ENCODE data around the gene MIA2. TPM values are rescaled to one million over a fixed set of nuclear protein-coding genes. Genes with fewer than 3 reads are reported as not detected.

MIA2 gene
- total RNA-seq, 1 donor from 2014 or later, result 25.3 TPM

- DNase-seq (ENCODE audit: extremely low spot score in 2 of 2), result no peak
- Histone ChIP-seq H3K4me1 (no peaks in the 10 kb centered on the region), H3K27ac (no peak overlapping the region), H3K36me3 (no peaks in the 10 kb centered on the region), H3K27me3 (no peaks in the 10 kb centered on the region), H3K9me3 (no peaks in the 10 kb centered on the region), H3K4me3 (no peak overlapping the region)
- intact Hi-C loops (cut with DNase I), result no loop called here
- TF ChIP-seq POLR2AphosphoS5 (IDR thresholded peaks at IDR 0.05; ENCODE audit: insufficient read depth in 1 of 2, low read depth in 1 of 2) (no peak), POLR2A (IDR thresholded peaks at IDR 0.05) (no peak), CTCF (IDR thresholded peaks at IDR 0.05) (no peak)
Measured at GRCh38 chr14:39384177-39384576, 150.5 kb downstream of the MIA2 start.

- no peaks in the 10 kb centered on the region for H3K27me3 ChIP-seq
- peaks cover 0 to 12% of the 10 kb centered on the region in 2 donors for H3K36me3 ChIP-seq
- H3K9me3 ChIP-seq, result no peaks in the 10 kb centered on the region
- no peak for TF ChIP-seq POLR2AphosphoS5 (IDR thresholded peaks at IDR 0.05; ENCODE audit: insufficient read depth in 1 of 2, low read depth in 1 of 2)
- TF ChIP-seq CTCF (IDR thresholded peaks at IDR 0.05), result no peak
- TF ChIP-seq POLR2A (IDR thresholded peaks at IDR 0.05), result no peak
- DNase-seq (ENCODE audit: extremely low spot score in 2 of 2), result no peak
- H3K27ac ChIP-seq, result no peak overlapping the region
- no peaks in the 10 kb centered on the region for H3K4me1 ChIP-seq
- intact Hi-C loops (cut with DNase I), result no loop called here
- no peak overlapping the region for H3K4me3 ChIP-seq
Measured at GRCh38 chr14:39393289-39393688, 159.6 kb downstream of the MIA2 start.

- no peak overlapping the region for H3K4me3 ChIP-seq
- TF ChIP-seq POLR2A (IDR thresholded peaks at IDR 0.05) (no peak), POLR2AphosphoS5 (IDR thresholded peaks at IDR 0.05; ENCODE audit: insufficient read depth in 1 of 2, low read depth in 1 of 2) (no peak), CTCF (IDR thresholded peaks at IDR 0.05) (no peak)
- H3K27me3 ChIP-seq, result no peaks in the 10 kb centered on the region
- no peaks in the 10 kb centered on the region for H3K4me1 ChIP-seq
- no peak overlapping the region for H3K27ac ChIP-seq
- H3K9me3 ChIP-seq, result no peaks in the 10 kb centered on the region
- peaks cover 0 to 20% of the 10 kb centered on the region in 2 donors for H3K36me3 ChIP-seq
- intact Hi-C loops (cut with DNase I), result no loop called here
- DNase-seq (ENCODE audit: extremely low spot score in 2 of 2), result no peak
Measured at GRCh38 chr14:39395555-39396254, 162.0 kb downstream of the MIA2 start.

GRCh38 chr14:39396448-39396847 lies 162.7 kb downstream of the MIA2 start:
- DNase-seq (ENCODE audit: extremely low spot score in 2 of 2), result no peak
- Histone ChIP-seq H3K4me3 (no peak overlapping the region), H3K27me3 (no peaks in the 10 kb centered on the region), H3K27ac (no peak overlapping the region), H3K36me3 (peaks cover 0 to 26% of the 10 kb centered on the region in 2 donors), H3K4me1 (no peaks in the 10 kb centered on the region), H3K9me3 (no peaks in the 10 kb centered on the region)
- intact Hi-C loops (cut with DNase I), result no loop called here
- TF ChIP-seq POLR2AphosphoS5 (IDR thresholded peaks at IDR 0.05; ENCODE audit: insufficient read depth in 1 of 2, low read depth in 1 of 2), result no peak
- no peak for TF ChIP-seq POLR2A (IDR thresholded peaks at IDR 0.05)
- TF ChIP-seq CTCF (IDR thresholded peaks at IDR 0.05), result no peak

GRCh38 chr14:39398382-39398781 lies 164.7 kb downstream of the MIA2 start:
- H3K36me3 ChIP-seq, result peaks cover 0 to 27% of the 10 kb centered on the region in 2 donors
- no peaks in the 10 kb centered on the region for H3K9me3 ChIP-seq
- H3K4me3 ChIP-seq, result no peak overlapping the region
- no peaks in the 10 kb centered on the region for H3K4me1 ChIP-seq
- no peak for TF ChIP-seq CTCF (IDR thresholded peaks at IDR 0.05)
- no peak for DNase-seq (ENCODE audit: extremely low spot score in 2 of 2)
- intact Hi-C loops (cut with DNase I), result no loop called here
- H3K27me3 ChIP-seq, result no peaks in the 10 kb centered on the region
- no peak overlapping the region for H3K27ac ChIP-seq

All from vagina (tissue), 2 donors.